Neural crest cell (in vitro differentiated cells): ENCODE results near the gene UTP20. TPM values are rescaled to one million over a fixed set of nuclear protein-coding genes. Genes with fewer than 3 reads are reported as not detected.
"Not testable (repeated sequence)": the region's sequence is repeated elsewhere in the genome, so short reads cannot be mapped to it uniquely, and the experiment has no call there.

ENCODE experiments used
- DNase-seq: peaks from one replicate; pipeline ENCODE4 v3.0.0; 2021; ENCODE audit warnings: low read depth, mixed read lengths, low spot score
- H3K27ac Mint-ChIP-seq: one replicate; pipeline ENCODE4 v1.8.0; 2021; ENCODE audit warnings: mild to moderate bottlenecking, mixed read lengths; ENCODE audit not compliant: unreplicated experiment
- H3K27me3 Mint-ChIP-seq: 2 replicates; pipeline ENCODE4 v1.8.0; 2021; ENCODE audit warnings: low read depth, mild to moderate bottlenecking, mixed read lengths
- H3K36me3 Mint-ChIP-seq: 2 replicates; pipeline ENCODE4 v1.8.0; 2021; ENCODE audit warnings: low read depth, mild to moderate bottlenecking, mixed read lengths
- H3K4me1 Mint-ChIP-seq: 2 replicates; pipeline ENCODE4 v1.8.0; 2021; ENCODE audit warnings: mixed read lengths
- H3K4me3 Mint-ChIP-seq: one replicate; pipeline ENCODE4 v1.8.0; 2021; ENCODE audit warnings: mild to moderate bottlenecking, mixed read lengths
- H3K9me3 Mint-ChIP-seq: 2 replicates; pipeline ENCODE4 v1.8.0; 2021; ENCODE audit warnings: mixed read lengths
- total RNA-seq: library from RNA; stranded (reverse); gene quantifications from 2 replicates; pipeline ENCODE4 v1.2.1, GENCODE V29; 2021
- TF ChIP-seq, protein P1 (sequence below): fragments of 200-600 bp; sonication (generic); conservative IDR thresholded peaks from 2 replicates; pipeline ENCODE4 v1.5.0; 2021; ENCODE audit warnings: antibody characterized with exemption, mild to moderate bottlenecking

UTP20 gene
- total RNA-seq, 1 donor from 2014 or later, result 28.7 TPM

DNA sequence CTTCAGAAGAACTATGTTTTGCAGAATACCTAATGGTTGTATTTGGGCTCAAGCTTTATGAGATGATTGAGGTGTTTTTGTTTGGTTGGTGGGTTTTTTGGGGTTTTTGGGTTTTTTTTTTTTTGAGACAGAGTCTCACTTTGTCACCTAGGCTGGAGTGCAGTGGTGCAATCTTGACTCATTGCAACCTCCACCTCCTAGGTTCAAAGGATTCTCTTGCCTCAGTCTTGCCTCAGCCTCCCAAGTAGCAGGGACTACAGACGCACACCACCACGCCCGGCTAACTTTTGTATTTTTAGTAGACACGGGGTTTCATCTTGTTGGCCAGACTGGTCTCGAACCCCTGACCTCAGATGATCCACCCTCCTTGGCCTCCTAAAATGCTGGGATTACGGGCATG is 88.1 kb downstream of the UTP20 start:
- TF ChIP-seq, protein P1, sequence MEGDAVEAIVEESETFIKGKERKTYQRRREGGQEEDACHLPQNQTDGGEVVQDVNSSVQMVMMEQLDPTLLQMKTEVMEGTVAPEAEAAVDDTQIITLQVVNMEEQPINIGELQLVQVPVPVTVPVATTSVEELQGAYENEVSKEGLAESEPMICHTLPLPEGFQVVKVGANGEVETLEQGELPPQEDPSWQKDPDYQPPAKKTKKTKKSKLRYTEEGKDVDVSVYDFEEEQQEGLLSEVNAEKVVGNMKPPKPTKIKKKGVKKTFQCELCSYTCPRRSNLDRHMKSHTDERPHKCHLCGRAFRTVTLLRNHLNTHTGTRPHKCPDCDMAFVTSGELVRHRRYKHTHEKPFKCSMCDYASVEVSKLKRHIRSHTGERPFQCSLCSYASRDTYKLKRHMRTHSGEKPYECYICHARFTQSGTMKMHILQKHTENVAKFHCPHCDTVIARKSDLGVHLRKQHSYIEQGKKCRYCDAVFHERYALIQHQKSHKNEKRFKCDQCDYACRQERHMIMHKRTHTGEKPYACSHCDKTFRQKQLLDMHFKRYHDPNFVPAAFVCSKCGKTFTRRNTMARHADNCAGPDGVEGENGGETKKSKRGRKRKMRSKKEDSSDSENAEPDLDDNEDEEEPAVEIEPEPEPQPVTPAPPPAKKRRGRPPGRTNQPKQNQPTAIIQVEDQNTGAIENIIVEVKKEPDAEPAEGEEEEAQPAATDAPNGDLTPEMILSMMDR, result no peak
- Mint-ChIP-seq H3K4me3 (no peak overlapping the region), H3K27me3 (no peaks in the 10 kb centered on the region), H3K9me3 (no peaks in the 10 kb centered on the region), H3K4me1 (no peaks in the 10 kb centered on the region), H3K27ac (no peak overlapping the region), H3K36me3 (peaks cover 23% of the 10 kb centered on the region)
- DNase-seq, result no peak

DNA sequence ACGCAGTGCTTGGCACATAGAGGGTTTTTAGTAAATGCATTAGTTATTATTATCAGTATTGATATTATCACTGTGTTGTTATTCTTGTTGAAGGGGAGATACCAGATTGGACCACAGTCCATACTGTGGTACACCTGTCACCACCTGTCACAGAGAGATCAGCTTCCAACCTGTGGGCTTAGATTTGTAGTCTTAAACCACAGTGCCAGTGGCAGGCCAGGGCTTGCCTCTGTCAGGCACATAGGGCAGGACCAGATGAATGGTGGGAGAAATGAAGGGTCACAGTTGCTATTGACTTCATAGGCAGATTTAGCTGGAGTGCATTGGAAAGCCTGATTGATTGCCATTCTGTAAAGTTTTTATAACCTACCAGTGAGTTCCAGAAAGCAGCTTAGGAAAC is 92.5 kb downstream of the UTP20 start:
- Mint-ChIP-seq H3K27ac (no peak overlapping the region), H3K27me3 (no peaks in the 10 kb centered on the region), H3K36me3 (peaks cover 25% of the 10 kb centered on the region), H3K9me3 (no peaks in the 10 kb centered on the region), H3K4me1 (no peaks in the 10 kb centered on the region), H3K4me3 (no peak overlapping the region)
- DNase-seq, result no peak
- TF ChIP-seq, protein P1, result no peak

DNA sequence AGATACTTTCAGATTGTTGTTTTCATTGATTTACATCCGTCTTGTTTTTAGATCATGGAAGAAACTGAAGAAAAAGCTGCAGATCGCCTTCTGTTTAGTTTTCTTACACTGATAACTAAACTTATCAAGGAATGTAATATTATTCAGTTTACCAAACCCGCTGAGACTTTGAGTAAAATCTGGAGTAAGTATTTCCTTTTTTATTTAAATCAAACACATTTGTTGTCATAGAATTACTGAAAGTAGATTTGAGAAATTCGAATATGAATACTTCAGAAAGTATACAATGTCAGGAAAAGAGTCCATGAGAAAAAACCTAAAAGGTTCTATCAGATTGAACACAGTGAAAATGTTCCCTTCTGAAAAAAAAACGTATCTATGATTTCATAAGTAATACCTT is 95.7 kb downstream of the UTP20 start:
- TF ChIP-seq, protein P1, result no peak
- H3K36me3 Mint-ChIP-seq, result peaks cover 31% of the 10 kb centered on the region
- no peaks in the 10 kb centered on the region for H3K4me1 Mint-ChIP-seq
- no peaks in the 10 kb centered on the region for H3K27me3 Mint-ChIP-seq
- no peak overlapping the region for H3K27ac Mint-ChIP-seq
- DNase-seq, result no peak
- H3K9me3 Mint-ChIP-seq, result no peaks in the 10 kb centered on the region
- no peak overlapping the region for H3K4me3 Mint-ChIP-seq

DNA sequence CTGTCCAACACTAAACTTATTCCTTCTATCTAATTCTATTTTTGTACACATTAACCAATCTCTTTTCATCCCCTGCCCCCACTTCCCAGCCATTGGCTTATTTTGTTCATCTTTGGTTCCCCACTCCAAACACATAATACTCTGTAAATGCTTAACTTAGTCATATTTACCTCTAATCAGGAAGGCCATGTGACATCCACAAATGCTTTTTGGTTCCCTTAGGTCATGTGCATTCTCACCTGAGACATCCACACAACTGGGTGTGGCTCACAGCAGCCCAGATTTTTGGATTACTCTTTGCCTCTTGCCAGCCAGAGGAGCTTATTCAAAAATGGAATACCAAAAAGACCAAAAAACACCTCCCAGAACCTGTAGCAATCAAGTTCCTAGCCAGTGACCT is 99.2 kb downstream of the UTP20 start:
- no peaks in the 10 kb centered on the region for H3K4me1 Mint-ChIP-seq
- H3K27me3 Mint-ChIP-seq, result no peaks in the 10 kb centered on the region
- no peak overlapping the region for H3K4me3 Mint-ChIP-seq
- no peak overlapping the region for H3K27ac Mint-ChIP-seq
- TF ChIP-seq, protein P1, result no peak
- DNase-seq, result no peak
- no peaks in the 10 kb centered on the region for H3K9me3 Mint-ChIP-seq
- H3K36me3 Mint-ChIP-seq, result peaks cover 25% of the 10 kb centered on the region

DNA sequence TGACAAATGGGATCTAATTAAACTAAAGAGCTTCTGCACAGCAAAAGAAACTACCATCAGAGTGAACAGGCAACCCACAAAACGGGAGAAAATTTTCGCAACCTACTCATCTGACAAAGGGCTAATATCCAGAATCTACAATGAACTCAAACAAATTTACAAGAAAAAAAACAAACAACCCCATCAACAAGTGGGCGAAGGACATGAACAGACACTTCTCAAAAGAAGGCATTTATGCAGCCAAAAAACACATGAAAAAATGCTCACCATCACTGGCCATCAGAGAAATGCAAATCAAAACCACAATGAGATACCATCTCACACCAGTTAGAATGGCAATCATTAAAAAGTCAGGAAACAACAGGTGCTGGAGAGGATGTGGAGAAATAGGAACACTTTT is 111.3 kb downstream of the UTP20 start:
- not testable (repeated sequence) for DNase-seq, H3K27ac Mint-ChIP-seq, H3K9me3 Mint-ChIP-seq, H3K4me3 Mint-ChIP-seq, H3K4me1 Mint-ChIP-seq, H3K27me3 Mint-ChIP-seq
- peaks cover 36% of the 10 kb centered on the region for H3K36me3 Mint-ChIP-seq

DNA sequence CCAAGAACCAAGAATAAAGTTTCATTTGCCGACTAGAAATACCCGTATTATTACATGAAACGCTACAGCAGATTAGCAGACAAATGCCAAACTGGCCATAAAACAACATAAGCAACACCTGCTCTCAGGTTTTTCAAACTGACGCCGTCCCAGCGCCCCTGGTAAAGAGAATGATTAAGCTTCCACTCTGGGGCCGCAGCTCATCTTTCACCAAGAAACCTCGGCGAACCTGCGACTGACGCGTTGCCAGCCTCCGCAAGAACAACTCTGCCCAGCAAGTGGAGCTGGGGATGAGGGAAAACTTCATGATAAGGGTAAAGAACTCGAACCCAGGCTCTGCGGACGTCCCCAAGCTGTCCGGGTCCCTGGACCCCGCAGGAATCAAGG is 127.1 kb downstream of the UTP20 start:
- no peaks in the 10 kb centered on the region for H3K9me3 Mint-ChIP-seq
- H3K4me1 Mint-ChIP-seq, result peaks cover 19% of the 10 kb centered on the region
- H3K36me3 Mint-ChIP-seq, result no peaks in the 10 kb centered on the region
- H3K27me3 Mint-ChIP-seq, result peaks cover under 1% of the 10 kb centered on the region
- DNase-seq, result no peak
- H3K4me3 Mint-ChIP-seq, result peak overlapping the region; percentile 94
- TF ChIP-seq, protein P1, result no peak
- H3K27ac Mint-ChIP-seq, result peak overlapping the region; percentile 100
